Chondrocyte (in vitro differentiated cells): ENCODE data around the gene SPI1. TPM values are rescaled to one million over a fixed set of nuclear protein-coding genes. Genes with fewer than 3 reads are reported as not detected.

Experiments used
- DNase-seq: peaks from one replicate; pipeline ENCODE4 v3.0.0; 2021; ENCODE audit warnings: mixed read lengths, low spot score
- H3K27ac Mint-ChIP-seq: one replicate; pipeline ENCODE4 v1.8.0; 2021; ENCODE audit warnings: mild to moderate bottlenecking, moderate library complexity, mixed read lengths; ENCODE audit not compliant: unreplicated experiment
- H3K27me3 Mint-ChIP-seq: 2 replicates; pipeline ENCODE4 v1.8.0; 2021; ENCODE audit warnings: low read depth, mixed read lengths
- H3K36me3 Mint-ChIP-seq: 2 replicates; pipeline ENCODE4 v1.8.0; 2021; ENCODE audit warnings: low read depth, mixed read lengths
- H3K4me1 Mint-ChIP-seq: 2 replicates; pipeline ENCODE4 v1.8.0; 2021; ENCODE audit warnings: low read depth, mild to moderate bottlenecking, mixed read lengths
- H3K4me3 Mint-ChIP-seq: one replicate; pipeline ENCODE4 v1.8.0; 2021; ENCODE audit warnings: mild to moderate bottlenecking, moderate library complexity, mixed read lengths; ENCODE audit not compliant: unreplicated experiment
- H3K9me3 Mint-ChIP-seq: 2 replicates; pipeline ENCODE4 v1.8.0; 2021; ENCODE audit warnings: low read depth, mixed read lengths
- total RNA-seq: library from RNA; stranded (reverse); gene quantifications from 3 replicates; pipeline ENCODE4 v1.2.1, GENCODE V29; 2021
- TF ChIP-seq, protein P1 (sequence below): fragments of 200-600 bp; sonication (generic); IDR thresholded peaks from 2 replicates; pipeline ENCODE4 v1.5.0; 2021; ENCODE audit warnings: antibody characterized with exemption, mild to moderate bottlenecking, moderate library complexity

SPI1 gene
- total RNA-seq, 1 donor from 2014 or later = not detected

GRCh38 chr11:47392546-47393162 is 14.3 kb upstream of the SPI1 start:
- Mint-ChIP-seq H3K36me3 (no peaks in the 10 kb centered on the region), H3K27me3 (no peaks in the 10 kb centered on the region), H3K4me3 (no peak overlapping the region), H3K9me3 (no peaks in the 10 kb centered on the region), H3K27ac (no peak overlapping the region), H3K4me1 (no peaks in the 10 kb centered on the region)
- no peak for DNase-seq
- TF ChIP-seq, protein P1, sequence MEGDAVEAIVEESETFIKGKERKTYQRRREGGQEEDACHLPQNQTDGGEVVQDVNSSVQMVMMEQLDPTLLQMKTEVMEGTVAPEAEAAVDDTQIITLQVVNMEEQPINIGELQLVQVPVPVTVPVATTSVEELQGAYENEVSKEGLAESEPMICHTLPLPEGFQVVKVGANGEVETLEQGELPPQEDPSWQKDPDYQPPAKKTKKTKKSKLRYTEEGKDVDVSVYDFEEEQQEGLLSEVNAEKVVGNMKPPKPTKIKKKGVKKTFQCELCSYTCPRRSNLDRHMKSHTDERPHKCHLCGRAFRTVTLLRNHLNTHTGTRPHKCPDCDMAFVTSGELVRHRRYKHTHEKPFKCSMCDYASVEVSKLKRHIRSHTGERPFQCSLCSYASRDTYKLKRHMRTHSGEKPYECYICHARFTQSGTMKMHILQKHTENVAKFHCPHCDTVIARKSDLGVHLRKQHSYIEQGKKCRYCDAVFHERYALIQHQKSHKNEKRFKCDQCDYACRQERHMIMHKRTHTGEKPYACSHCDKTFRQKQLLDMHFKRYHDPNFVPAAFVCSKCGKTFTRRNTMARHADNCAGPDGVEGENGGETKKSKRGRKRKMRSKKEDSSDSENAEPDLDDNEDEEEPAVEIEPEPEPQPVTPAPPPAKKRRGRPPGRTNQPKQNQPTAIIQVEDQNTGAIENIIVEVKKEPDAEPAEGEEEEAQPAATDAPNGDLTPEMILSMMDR = no peak

- no peak for DNase-seq
- Mint-ChIP-seq H3K4me3 (no peak overlapping the region), H3K27ac (no peak overlapping the region)
These were observed 13.5 kb upstream of the SPI1 start for GRCh38 chr11:47391711-47392432.

DNA sequence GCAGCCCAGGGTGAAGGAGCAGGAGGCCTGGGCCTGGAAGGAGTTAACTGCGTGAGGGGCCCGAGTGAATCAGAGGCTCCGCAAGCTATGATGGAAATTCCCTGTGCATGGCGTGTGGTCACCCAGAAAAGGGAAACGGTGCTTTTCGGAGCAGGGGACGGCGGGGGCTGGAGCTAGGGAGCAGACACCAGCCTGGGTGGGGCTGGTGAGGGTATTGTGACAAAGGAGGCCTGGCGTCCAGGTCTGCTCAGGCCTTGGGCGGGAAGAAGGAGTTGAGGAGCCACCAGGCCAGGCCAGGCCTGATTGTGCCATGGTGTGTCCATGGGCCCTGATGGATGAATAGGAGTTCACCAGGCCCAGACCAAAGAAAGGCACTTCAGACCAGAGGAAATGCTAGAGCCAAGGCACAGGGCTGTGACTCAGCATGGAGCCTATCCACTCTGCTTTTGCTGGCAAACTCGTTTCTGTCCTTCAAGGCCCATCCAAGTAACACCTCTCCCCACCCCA is 12.8 kb upstream of the SPI1 start:
- TF ChIP-seq, protein P1 = no peak
- Mint-ChIP-seq H3K4me1 (no peaks in the 10 kb centered on the region), H3K36me3 (no peaks in the 10 kb centered on the region), H3K4me3 (no peak overlapping the region), H3K27ac (no peak overlapping the region), H3K9me3 (no peaks in the 10 kb centered on the region), H3K27me3 (no peaks in the 10 kb centered on the region)
- no peak for DNase-seq

More at GRCh38 chr11:47391711-47392432, 13.5 kb upstream of the SPI1 start:
- Mint-ChIP-seq H3K27me3 (no peaks in the 10 kb centered on the region), H3K4me1 (no peaks in the 10 kb centered on the region), H3K36me3 (no peaks in the 10 kb centered on the region), H3K9me3 (no peaks in the 10 kb centered on the region)
- TF ChIP-seq, protein P1 = no peak

GRCh38 chr11:47390422-47390760 is 12.0 kb upstream of the SPI1 start:
- no peaks in the 10 kb centered on the region for H3K4me1 Mint-ChIP-seq
- DNase-seq = no peak
- no peaks in the 10 kb centered on the region for H3K27me3 Mint-ChIP-seq
- TF ChIP-seq, protein P1 = no peak
- no peak overlapping the region for H3K27ac Mint-ChIP-seq
- no peak overlapping the region for H3K4me3 Mint-ChIP-seq
- H3K9me3 Mint-ChIP-seq = no peaks in the 10 kb centered on the region
- no peaks in the 10 kb centered on the region for H3K36me3 Mint-ChIP-seq

DNA sequence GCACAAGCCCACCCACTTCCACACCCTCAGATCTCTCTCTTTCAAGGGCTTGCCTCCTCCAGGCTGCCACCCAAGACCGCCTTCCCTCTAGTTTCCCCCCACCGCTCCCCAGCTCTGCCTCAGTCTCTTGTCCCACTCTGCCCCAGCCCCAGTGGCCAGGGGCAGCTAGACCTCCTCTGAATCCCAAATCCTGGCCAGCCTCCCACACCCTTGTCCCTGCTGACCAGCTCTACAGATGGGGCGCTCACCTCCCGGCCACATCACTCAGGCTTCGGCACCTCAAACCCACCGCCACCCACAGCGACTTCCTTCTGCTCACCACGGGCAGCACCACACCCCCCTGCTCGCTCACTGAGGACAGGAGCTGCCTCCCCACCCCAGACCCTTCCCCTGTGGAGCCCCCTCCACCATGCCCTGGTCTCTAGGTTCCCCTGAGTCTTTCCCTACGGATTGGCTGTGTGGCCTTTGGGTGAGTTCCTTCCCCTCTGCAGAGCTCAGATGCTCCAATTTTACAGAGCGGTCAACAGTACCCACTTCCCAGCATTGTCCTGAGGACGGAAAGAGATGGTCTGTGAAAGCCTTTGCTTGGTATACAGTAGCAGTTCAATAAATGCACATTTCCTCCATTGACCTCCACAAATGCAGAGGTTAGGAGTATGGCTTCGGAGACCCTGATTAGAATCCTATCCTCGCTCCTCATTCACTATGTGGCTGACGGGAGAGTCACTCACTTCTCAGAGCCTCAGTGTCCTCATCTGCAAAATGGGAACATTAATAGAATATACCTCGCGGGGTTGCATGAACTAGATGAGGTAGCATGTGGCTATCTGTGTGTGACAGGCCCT is 11.5 kb upstream of the SPI1 start:
- H3K9me3 Mint-ChIP-seq = no peaks in the 10 kb centered on the region
- no peak overlapping the region for H3K27ac Mint-ChIP-seq
- no peaks in the 10 kb centered on the region for H3K4me1 Mint-ChIP-seq

More for the DNA sequence above, 11.5 kb upstream of the SPI1 start:
- no peaks in the 10 kb centered on the region for H3K36me3 Mint-ChIP-seq
- no peak for DNase-seq
- H3K27me3 Mint-ChIP-seq = no peaks in the 10 kb centered on the region
- H3K4me3 Mint-ChIP-seq = no peak overlapping the region
- TF ChIP-seq, protein P1 = no peak
